ENCODE results near the gene MED13L.

MED13L gene

DNA sequence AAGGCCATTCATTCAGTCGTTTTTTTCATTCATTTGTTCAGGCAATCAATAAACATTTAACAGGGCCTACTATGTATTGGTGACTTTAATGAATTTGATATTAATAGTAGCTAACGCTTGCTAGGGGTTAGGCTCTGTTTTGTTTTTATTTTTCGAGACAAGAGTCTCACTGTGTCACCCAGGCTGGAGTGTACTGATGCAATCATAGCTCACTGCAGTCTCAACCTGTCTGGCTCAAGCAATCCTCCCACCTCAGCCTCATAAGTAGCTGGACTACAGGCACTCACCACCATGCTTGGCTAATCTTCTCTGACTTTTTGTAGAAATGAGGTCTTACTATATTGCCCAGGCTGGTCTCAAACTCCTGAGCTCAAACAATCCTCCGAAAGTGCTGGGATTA, 25.6 kb upstream of the MED13L start:
- TF ChIP-seq, protein P1, sequence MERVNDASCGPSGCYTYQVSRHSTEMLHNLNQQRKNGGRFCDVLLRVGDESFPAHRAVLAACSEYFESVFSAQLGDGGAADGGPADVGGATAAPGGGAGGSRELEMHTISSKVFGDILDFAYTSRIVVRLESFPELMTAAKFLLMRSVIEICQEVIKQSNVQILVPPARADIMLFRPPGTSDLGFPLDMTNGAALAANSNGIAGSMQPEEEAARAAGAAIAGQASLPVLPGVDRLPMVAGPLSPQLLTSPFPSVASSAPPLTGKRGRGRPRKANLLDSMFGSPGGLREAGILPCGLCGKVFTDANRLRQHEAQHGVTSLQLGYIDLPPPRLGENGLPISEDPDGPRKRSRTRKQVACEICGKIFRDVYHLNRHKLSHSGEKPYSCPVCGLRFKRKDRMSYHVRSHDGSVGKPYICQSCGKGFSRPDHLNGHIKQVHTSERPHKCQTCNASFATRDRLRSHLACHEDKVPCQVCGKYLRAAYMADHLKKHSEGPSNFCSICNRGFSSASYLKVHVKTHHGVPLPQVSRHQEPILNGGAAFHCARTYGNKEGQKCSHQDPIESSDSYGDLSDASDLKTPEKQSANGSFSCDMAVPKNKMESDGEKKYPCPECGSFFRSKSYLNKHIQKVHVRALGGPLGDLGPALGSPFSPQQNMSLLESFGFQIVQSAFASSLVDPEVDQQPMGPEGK (CRISPR knock-in tag; IDR thresholded peaks at IDR 0.05; ENCODE audit: borderline replicate concordance), result no peak
- no peak for TF ChIP-seq TCF4 (CRISPR knock-in tag; IDR thresholded peaks at IDR 0.05; ENCODE audit: borderline replicate concordance)

DNA sequence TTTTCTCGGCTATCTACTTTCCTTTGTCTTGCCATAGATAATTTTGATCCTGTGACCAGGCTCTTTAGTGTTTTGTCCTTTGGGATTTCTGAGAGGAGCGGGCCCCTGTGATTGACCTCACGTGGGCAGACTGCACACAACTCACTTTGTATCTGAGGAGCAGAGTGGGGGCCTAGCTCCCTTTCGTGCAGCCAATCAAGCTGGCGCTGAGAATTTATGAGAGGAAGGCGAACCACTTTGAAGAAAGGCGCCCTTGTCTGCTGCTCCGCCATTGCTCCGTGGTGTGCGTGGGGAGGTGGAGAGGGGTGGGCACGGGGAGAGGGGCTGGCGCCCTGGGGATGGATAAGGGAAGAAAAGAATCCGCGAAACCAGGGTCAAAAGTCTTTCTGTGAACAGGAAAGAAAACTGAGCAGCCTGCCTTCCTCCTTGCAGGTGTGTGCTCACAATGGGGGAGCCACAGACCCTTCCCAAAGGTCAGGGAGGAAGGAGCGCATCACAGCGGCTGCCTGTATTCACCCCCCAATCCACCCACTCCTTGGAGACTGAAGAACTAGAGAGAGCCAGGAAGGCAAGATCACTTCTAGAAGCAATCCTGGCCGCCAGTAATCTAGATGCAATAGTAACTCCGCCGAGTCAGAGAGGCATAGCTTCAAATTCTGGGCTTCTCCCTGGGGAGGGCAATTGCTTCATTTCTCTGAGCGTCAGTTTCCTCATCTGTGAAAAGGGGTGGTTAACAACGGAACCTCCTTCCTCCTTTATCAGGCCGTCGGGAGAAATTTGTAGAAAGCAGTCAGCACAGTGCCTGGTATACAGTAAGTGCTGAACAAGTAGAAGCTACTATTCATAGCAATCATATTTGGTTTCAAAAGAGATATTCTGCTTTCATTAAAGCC, 24.9 kb upstream of the MED13L start:
- no peak for ATAC-seq
- TF ChIP-seq ISL1 (CRISPR knock-in tag; IDR thresholded peaks at IDR 0.05) (no peak), ZFP3 (CRISPR knock-in tag; IDR thresholded peaks at IDR 0.05) (no peak), PPARA (CRISPR knock-in tag; IDR thresholded peaks at IDR 0.05; ENCODE audit: borderline replicate concordance) (no peak), ZNF565 (CRISPR knock-in tag; conservative IDR thresholded peaks at IDR 0.05; ENCODE audit: low read depth) (no peak), GLIS3 (CRISPR knock-in tag; IDR thresholded peaks at IDR 0.05) (no peak), ZNF8 (CRISPR knock-in tag; IDR thresholded peaks at IDR 0.05) (no peak), ESRRG (CRISPR knock-in tag; IDR thresholded peaks at IDR 0.05) (no peak), ARNTL (CRISPR knock-in tag; IDR thresholded peaks at IDR 0.05; ENCODE audit: borderline replicate concordance, low read depth) (no peak), CSDC2 (CRISPR knock-in tag; IDR thresholded peaks at IDR 0.05) (no peak)
- TF ChIP-seq, protein P2, sequence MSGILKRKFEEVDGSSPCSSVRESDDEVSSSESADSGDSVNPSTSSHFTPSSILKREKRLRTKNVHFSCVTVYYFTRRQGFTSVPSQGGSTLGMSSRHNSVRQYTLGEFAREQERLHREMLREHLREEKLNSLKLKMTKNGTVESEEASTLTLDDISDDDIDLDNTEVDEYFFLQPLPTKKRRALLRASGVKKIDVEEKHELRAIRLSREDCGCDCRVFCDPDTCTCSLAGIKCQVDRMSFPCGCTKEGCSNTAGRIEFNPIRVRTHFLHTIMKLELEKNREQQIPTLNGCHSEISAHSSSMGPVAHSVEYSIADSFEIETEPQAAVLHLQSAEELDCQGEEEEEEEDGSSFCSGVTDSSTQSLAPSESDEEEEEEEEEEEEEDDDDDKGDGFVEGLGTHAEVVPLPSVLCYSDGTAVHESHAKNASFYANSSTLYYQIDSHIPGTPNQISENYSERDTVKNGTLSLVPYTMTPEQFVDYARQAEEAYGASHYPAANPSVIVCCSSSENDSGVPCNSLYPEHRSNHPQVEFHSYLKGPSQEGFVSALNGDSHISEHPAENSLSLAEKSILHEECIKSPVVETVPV (CRISPR knock-in tag; IDR thresholded peaks at IDR 0.05), result no peak
- TF ChIP-seq, protein P3, sequence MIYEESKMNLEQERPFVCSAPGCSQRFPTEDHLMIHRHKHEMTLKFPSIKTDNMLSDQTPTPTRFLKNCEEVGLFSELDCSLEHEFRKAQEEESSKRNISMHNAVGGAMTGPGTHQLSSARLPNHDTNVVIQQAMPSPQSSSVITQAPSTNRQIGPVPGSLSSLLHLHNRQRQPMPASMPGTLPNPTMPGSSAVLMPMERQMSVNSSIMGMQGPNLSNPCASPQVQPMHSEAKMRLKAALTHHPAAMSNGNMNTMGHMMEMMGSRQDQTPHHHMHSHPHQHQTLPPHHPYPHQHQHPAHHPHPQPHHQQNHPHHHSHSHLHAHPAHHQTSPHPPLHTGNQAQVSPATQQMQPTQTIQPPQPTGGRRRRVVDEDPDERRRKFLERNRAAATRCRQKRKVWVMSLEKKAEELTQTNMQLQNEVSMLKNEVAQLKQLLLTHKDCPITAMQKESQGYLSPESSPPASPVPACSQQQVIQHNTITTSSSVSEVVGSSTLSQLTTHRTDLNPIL (CRISPR knock-in tag; IDR thresholded peaks at IDR 0.05; ENCODE audit: low read depth), result no peak
- TF ChIP-seq, protein P4, sequence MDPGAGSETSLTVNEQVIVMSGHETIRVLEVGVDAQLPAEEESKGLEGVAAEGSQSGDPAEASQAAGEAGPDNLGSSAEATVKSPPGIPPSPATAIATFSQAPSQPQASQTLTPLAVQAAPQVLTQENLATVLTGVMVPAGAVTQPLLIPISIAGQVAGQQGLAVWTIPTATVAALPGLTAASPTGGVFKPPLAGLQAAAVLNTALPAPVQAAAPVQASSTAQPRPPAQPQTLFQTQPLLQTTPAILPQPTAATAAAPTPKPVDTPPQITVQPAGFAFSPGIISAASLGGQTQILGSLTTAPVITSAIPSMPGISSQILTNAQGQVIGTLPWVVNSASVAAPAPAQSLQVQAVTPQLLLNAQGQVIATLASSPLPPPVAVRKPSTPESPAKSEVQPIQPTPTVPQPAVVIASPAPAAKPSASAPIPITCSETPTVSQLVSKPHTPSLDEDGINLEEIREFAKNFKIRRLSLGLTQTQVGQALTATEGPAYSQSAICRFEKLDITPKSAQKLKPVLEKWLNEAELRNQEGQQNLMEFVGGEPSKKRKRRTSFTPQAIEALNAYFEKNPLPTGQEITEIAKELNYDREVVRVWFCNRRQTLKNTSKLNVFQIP (CRISPR knock-in tag; IDR thresholded peaks at IDR 0.05; ENCODE audit: borderline replicate concordance, low read depth), result no peak

More for the DNA sequence above, 25.6 kb upstream of the MED13L start:
- ATAC-seq, result no peak

DNA sequence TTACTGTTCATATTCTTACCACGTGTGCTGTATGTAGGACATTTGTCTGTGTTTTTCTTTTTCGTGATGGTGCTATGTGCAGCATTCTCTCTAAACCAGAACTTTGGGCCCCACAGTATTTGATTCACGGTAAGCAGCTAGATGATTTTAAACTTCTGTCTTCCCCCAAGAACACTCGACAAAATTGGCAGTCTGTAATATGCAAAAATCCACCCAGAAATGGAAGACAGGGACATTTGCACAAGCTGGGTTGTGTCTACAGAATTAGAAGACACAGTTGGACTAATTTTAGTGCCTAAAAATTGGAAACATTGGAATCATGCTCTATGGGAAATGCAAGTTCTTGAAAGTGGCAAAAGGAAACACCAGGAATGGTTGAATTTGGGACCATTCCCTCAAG, 24.1 kb upstream of the MED13L start:
- TF ChIP-seq TCF4 (CRISPR knock-in tag; IDR thresholded peaks at IDR 0.05; ENCODE audit: borderline replicate concordance), result no peak
- TF ChIP-seq ZFP3 (CRISPR knock-in tag; IDR thresholded peaks at IDR 0.05), result no peak
- TF ChIP-seq TOX (CRISPR knock-in tag; IDR thresholded peaks at IDR 0.05; ENCODE audit: borderline replicate concordance), result no peak
- no peak for TF ChIP-seq SNAI2 (CRISPR knock-in tag; IDR thresholded peaks at IDR 0.05)
- TF ChIP-seq GLIS3 (CRISPR knock-in tag; IDR thresholded peaks at IDR 0.05), result no peak
- no peak for TF ChIP-seq ZNF8 (CRISPR knock-in tag; IDR thresholded peaks at IDR 0.05)
- TF ChIP-seq RARB (CRISPR knock-in tag; IDR thresholded peaks at IDR 0.05), result no peak
- TF ChIP-seq ESRRG (CRISPR knock-in tag; IDR thresholded peaks at IDR 0.05), result no peak
- TF ChIP-seq, protein P1 (CRISPR knock-in tag; IDR thresholded peaks at IDR 0.05; ENCODE audit: borderline replicate concordance), result no peak
- TF ChIP-seq, protein P5, sequence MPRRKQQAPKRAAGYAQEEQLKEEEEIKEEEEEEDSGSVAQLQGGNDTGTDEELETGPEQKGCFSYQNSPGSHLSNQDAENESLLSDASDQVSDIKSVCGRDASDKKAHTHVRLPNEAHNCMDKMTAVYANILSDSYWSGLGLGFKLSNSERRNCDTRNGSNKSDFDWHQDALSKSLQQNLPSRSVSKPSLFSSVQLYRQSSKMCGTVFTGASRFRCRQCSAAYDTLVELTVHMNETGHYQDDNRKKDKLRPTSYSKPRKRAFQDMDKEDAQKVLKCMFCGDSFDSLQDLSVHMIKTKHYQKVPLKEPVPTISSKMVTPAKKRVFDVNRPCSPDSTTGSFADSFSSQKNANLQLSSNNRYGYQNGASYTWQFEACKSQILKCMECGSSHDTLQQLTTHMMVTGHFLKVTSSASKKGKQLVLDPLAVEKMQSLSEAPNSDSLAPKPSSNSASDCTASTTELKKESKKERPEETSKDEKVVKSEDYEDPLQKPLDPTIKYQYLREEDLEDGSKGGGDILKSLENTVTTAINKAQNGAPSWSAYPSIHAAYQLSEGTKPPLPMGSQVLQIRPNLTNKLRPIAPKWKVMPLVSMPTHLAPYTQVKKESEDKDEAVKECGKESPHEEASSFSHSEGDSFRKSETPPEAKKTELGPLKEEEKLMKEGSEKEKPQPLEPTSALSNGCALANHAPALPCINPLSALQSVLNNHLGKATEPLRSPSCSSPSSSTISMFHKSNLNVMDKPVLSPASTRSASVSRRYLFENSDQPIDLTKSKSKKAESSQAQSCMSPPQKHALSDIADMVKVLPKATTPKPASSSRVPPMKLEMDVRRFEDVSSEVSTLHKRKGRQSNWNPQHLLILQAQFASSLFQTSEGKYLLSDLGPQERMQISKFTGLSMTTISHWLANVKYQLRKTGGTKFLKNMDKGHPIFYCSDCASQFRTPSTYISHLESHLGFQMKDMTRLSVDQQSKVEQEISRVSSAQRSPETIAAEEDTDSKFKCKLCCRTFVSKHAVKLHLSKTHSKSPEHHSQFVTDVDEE (CRISPR knock-in tag; IDR thresholded peaks at IDR 0.05), result no peak
- TF ChIP-seq ARNTL (CRISPR knock-in tag; IDR thresholded peaks at IDR 0.05; ENCODE audit: borderline replicate concordance, low read depth), result no peak
- ATAC-seq, result no peak
